ENCODE data around the gene DSE.

The DSE gene

GRCh38 chr6:116392132-116393013 is 21.6 kb downstream of the DSE start:
- Mint-ChIP-seq H3K27me3 (ENCODE audit: low read depth) (no peaks in the 10 kb centered on the region), H3K27ac (peak overlapping the region; percentile 49 to 86 (median 71)), H3K9me3 (no peaks in the 10 kb centered on the region), H3K4me1 (peaks cover 45% of the 10 kb centered on the region), H3K36me3 (ENCODE audit: low read depth) (peaks cover 3% of the 10 kb centered on the region), H3K4me3 (no peak overlapping the region)
- no peak for TF ChIP-seq CTCF (IDR thresholded peaks at IDR 0.05; ENCODE audit: unreplicated experiment in 3 of 3)

GRCh38 chr6:116393430-116393829 is 22.7 kb downstream of the DSE start:
- Mint-ChIP-seq H3K4me3 (no peak overlapping the region), H3K36me3 (ENCODE audit: low read depth) (peaks cover 3% of the 10 kb centered on the region), H3K9me3 (no peaks in the 10 kb centered on the region), H3K4me1 (peaks cover 52% of the 10 kb centered on the region), H3K27me3 (ENCODE audit: low read depth) (no peaks in the 10 kb centered on the region), H3K27ac (peak overlapping the region; percentile 57 to 73 (median 71))
- TF ChIP-seq CTCF (IDR thresholded peaks at IDR 0.05; ENCODE audit: unreplicated experiment in 3 of 3): no peak

GRCh38 chr6:116395647-116396046 is 24.9 kb downstream of the DSE start:
- H3K27ac Mint-ChIP-seq: peak overlapping the region in 2 of 3 experiments; percentile 55 to 70
- H3K36me3 Mint-ChIP-seq (ENCODE audit: low read depth): peaks cover 13% of the 10 kb centered on the region
- H3K4me1 Mint-ChIP-seq: peaks cover 54% of the 10 kb centered on the region
- H3K27me3 Mint-ChIP-seq (ENCODE audit: low read depth): peaks cover 3% of the 10 kb centered on the region
- TF ChIP-seq CTCF (IDR thresholded peaks at IDR 0.05; ENCODE audit: unreplicated experiment in 3 of 3): no peak
- no peak overlapping the region for H3K4me3 Mint-ChIP-seq
- H3K9me3 Mint-ChIP-seq: no peaks in the 10 kb centered on the region

GRCh38 chr6:116396441-116396840 is 25.7 kb downstream of the DSE start:
- peaks cover 3% of the 10 kb centered on the region for H3K27me3 Mint-ChIP-seq (ENCODE audit: low read depth)
- peak overlapping the region; percentile 55 to 70 (median 64) for H3K27ac Mint-ChIP-seq
- H3K4me3 Mint-ChIP-seq: no peak overlapping the region
- H3K36me3 Mint-ChIP-seq (ENCODE audit: low read depth): peaks cover 15% of the 10 kb centered on the region
- no peaks in the 10 kb centered on the region for H3K9me3 Mint-ChIP-seq
- H3K4me1 Mint-ChIP-seq: peaks cover 54% of the 10 kb centered on the region
- TF ChIP-seq CTCF (IDR thresholded peaks at IDR 0.05; ENCODE audit: unreplicated experiment in 3 of 3): no peak

- Mint-ChIP-seq H3K4me1 (peaks cover 44% of the 10 kb centered on the region), H3K27ac (peak overlapping the region; percentile 82 to 90 (median 89)), H3K9me3 (no peaks in the 10 kb centered on the region), H3K36me3 (ENCODE audit: low read depth) (peaks cover 15% of the 10 kb centered on the region), H3K4me3 (no peak overlapping the region), H3K27me3 (ENCODE audit: low read depth) (peaks cover 3% of the 10 kb centered on the region)
- no peak for TF ChIP-seq CTCF (IDR thresholded peaks at IDR 0.05; ENCODE audit: unreplicated experiment in 3 of 3)
Measured at GRCh38 chr6:116397914-116398313, 27.2 kb downstream of the DSE start.

All from nephron (organoid).